H1 (cell line): Measurements from ENCODE around the gene SYT10. TPM values are rescaled to one million over a fixed set of nuclear protein-coding genes. Genes with fewer than 3 reads are reported as not detected.

Experiments used
- CTCF ChIA-PET: fragments of 300-600 bp; sonication (Branson Sonifier 250); formaldehyde crosslinking; loops from one replicate; lab custom pipeline; 2021; ENCODE audit not compliant: partially characterized antibody; lab: Charles Lee
- POLR2A ChIA-PET: fragments of 300-600 bp; sonication (Branson Sonifier 250); formaldehyde crosslinking; loops from one replicate; lab custom pipeline; 2021; ENCODE audit warnings: inconsistent platforms; ENCODE audit not compliant: partially characterized antibody; lab: Charles Lee
- DNase-seq, 2 experiments: peaks; one replicate each; pipeline versions ENCODE4 v3.0.0 to v3.0.0-alpha.2; 2010 to 2022; ENCODE audit warnings: low spot score in 2 of 2, low read depth in 1 of 2, mixed read lengths in 1 of 2
- FAIRE-seq: peaks from 2 replicates; lab custom pipeline; 2011; peaks lifted over from hg19 to GRCh38; lab: Jason Lieb, UNC
- H2AFZ ChIP-seq: 2 replicates; pipeline ENCODE4 v1.8.1; 2012; ENCODE audit warnings: low read length, inconsistent platforms
- H2AK5ac ChIP-seq: 2 replicates; pipeline ENCODE4 v1.6.1; 2013; ENCODE audit warnings: low read depth, low read length
- H2BK120ac ChIP-seq: replicated peaks from 2 replicates; pipeline ENCODE3; 2013; ENCODE audit warnings: low read depth, low read length, inconsistent platforms
- H2BK12ac ChIP-seq: 2 replicates; pipeline ENCODE4 v1.6.1; 2013; ENCODE audit warnings: low read depth, low read length
- H2BK15ac ChIP-seq: 2 replicates; pipeline ENCODE4 v1.6.1; 2013; ENCODE audit warnings: low read length
- H2BK20ac ChIP-seq: 2 replicates; pipeline ENCODE4 v1.6.1; 2013; ENCODE audit warnings: low read length
- H2BK5ac ChIP-seq: 2 replicates; pipeline ENCODE4 v1.6.1; 2013; ENCODE audit warnings: low read depth, low read length
- H3K14ac ChIP-seq: 2 replicates; pipeline ENCODE4 v1.6.1; 2013; ENCODE audit warnings: inconsistent platforms; ENCODE audit not compliant: insufficient read length
- H3K18ac ChIP-seq: 2 replicates; pipeline ENCODE4 v1.6.1; 2013; ENCODE audit warnings: low read length; ENCODE audit errors: extremely low read depth
- H3K23ac ChIP-seq: 2 replicates; pipeline ENCODE4 v1.6.1; 2013; ENCODE audit warnings: inconsistent platforms; ENCODE audit not compliant: insufficient read length
- H3K23me2 ChIP-seq: 2 replicates; pipeline ENCODE4 v1.6.1; 2013; ENCODE audit warnings: low read depth, low read length
- H3K27ac ChIP-seq: 2 replicates; pipeline ENCODE4 v1.6.1; 2011; ENCODE audit warnings: low read depth, low read length, inconsistent platforms
- H3K27me3 ChIP-seq, 4 experiments: replicated peaks in 1 of 4; 1 replicate in 1 of 4; 2 replicates in 3 of 4; pipeline versions ENCODE4 v1.6.1 to v1.8.1; 2011 to 2013; ENCODE audit warnings: low read length in 3 of 4, mild to moderate bottlenecking in 3 of 4, inconsistent platforms in 2 of 4, mixed read lengths in 2 of 4, moderate library complexity in 1 of 4; ENCODE audit not compliant: control insufficient read depth in 3 of 4, insufficient read depth in 3 of 4; ENCODE audit errors: extremely low read depth in 1 of 4
- H3K36me3 ChIP-seq, 4 experiments: 2 replicates each; pipeline versions ENCODE4 v1.6.1 to v1.8.1; 2011 to 2013; ENCODE audit warnings: mild to moderate bottlenecking in 4 of 4, low read length in 3 of 4, moderate library complexity in 2 of 4, control low read depth in 1 of 4, inconsistent platforms in 1 of 4; ENCODE audit not compliant: insufficient read depth in 4 of 4, control insufficient read depth in 2 of 4
- H3K4ac ChIP-seq: replicated peaks from 2 replicates; pipeline ENCODE3; 2013; ENCODE audit warnings: low read length, low read depth, mixed read lengths, inconsistent platforms; ENCODE audit not compliant: insufficient read length
- H3K4me1 ChIP-seq, 4 experiments: replicated peaks in 1 of 4; 1 replicate in 1 of 4; 2 replicates in 3 of 4; pipeline versions ENCODE4 v1.6.1 to v1.8.1; 2011 to 2013; ENCODE audit warnings: low read length in 3 of 4, inconsistent platforms in 2 of 4, mixed read lengths in 1 of 4; ENCODE audit not compliant: insufficient read depth in 4 of 4, control insufficient read depth in 3 of 4
- H3K4me2 ChIP-seq, 2 experiments: 2 replicates each; pipeline versions ENCODE4 v1.6.1 to v1.8.1; 2011 to 2013; ENCODE audit warnings: low read depth in 2 of 2, low read length in 2 of 2, control low read depth in 1 of 2, inconsistent platforms in 1 of 2, mild to moderate bottlenecking in 1 of 2; ENCODE audit not compliant: insufficient read depth in 1 of 2
- H3K4me3 ChIP-seq, 4 experiments: fragments of 200-600, 300-600 bp in 1 of 4; sonication (generic), shearing (Covaris generic), sonication (Bioruptor Twin) in 1 of 4; 2 replicates each; pipeline versions ENCODE4 v1.5.1 to v1.8.1; 2011 to 2016; ENCODE audit warnings: low read length in 4 of 4, low read depth in 3 of 4, control low read depth in 2 of 4, inconsistent platforms in 2 of 4, mild to moderate bottlenecking in 2 of 4, mixed read lengths in 1 of 4, moderate library complexity in 1 of 4; ENCODE audit not compliant: insufficient read depth in 2 of 4; ENCODE audit errors: extremely low read depth in 1 of 4
- H3K56ac ChIP-seq: replicated peaks from 2 replicates; pipeline ENCODE3; 2013; ENCODE audit warnings: low read depth, mild to moderate bottlenecking, mixed read lengths, low read length, inconsistent platforms; ENCODE audit not compliant: insufficient read length
- H3K79me1 ChIP-seq: 2 replicates; pipeline ENCODE4 v1.6.1; 2013; ENCODE audit warnings: low read depth, low read length, control low read depth
- H3K79me2 ChIP-seq, 2 experiments: 2 replicates each; pipeline versions ENCODE4 v1.6.1 to v1.8.1; 2012 to 2013; ENCODE audit warnings: low read length in 2 of 2, mild to moderate bottlenecking in 2 of 2, inconsistent platforms in 1 of 2; ENCODE audit not compliant: insufficient read depth in 2 of 2, control insufficient read depth in 1 of 2
- H3K9ac ChIP-seq, 4 experiments: replicated peaks in 1 of 4; 1 replicate in 1 of 4; 2 replicates in 3 of 4; pipeline versions ENCODE4 v1.6.1 to v1.8.1; 2011 to 2013; ENCODE audit warnings: low read depth in 3 of 4, low read length in 3 of 4, control low read depth in 2 of 4, mild to moderate bottlenecking in 2 of 4, moderate library complexity in 2 of 4, inconsistent platforms in 1 of 4; ENCODE audit errors: extremely low read depth in 1 of 4
- H3K9me3 ChIP-seq, 2 experiments: 2 replicates each; pipeline versions ENCODE4 v1.6.1 to v1.8.1; 2012 to 2013; ENCODE audit warnings: mild to moderate bottlenecking in 2 of 2, moderate library complexity in 2 of 2, control low read depth in 1 of 2, inconsistent platforms in 1 of 2, low read depth in 1 of 2, low read length in 1 of 2, mixed read lengths in 1 of 2; ENCODE audit not compliant: insufficient read depth in 2 of 2
- H4K20me1 ChIP-seq, 2 experiments: replicated peaks in 1 of 2; 2 replicates each; pipeline versions ENCODE3 to v1.8.1; 2011 to 2013; ENCODE audit warnings: inconsistent platforms in 2 of 2, low read length in 2 of 2, mild to moderate bottlenecking in 1 of 2; ENCODE audit not compliant: insufficient read depth in 2 of 2, control insufficient read depth in 1 of 2
- H4K5ac ChIP-seq: 2 replicates; pipeline ENCODE4 v1.6.1; 2013; ENCODE audit warnings: low read length, low read depth, mixed read lengths, inconsistent platforms; ENCODE audit not compliant: insufficient read length
- H4K8ac ChIP-seq: 2 replicates; pipeline ENCODE4 v1.8.0; 2013; ENCODE audit warnings: mild to moderate bottlenecking, moderate library complexity, low read length, inconsistent platforms; ENCODE audit not compliant: insufficient read depth; ENCODE audit errors: extremely low read depth
- H4K91ac ChIP-seq: replicated peaks from 2 replicates; pipeline ENCODE3; 2013; ENCODE audit warnings: low read length, mixed read lengths, inconsistent platforms; ENCODE audit not compliant: insufficient read length
- ASH2L ChIP-seq: fragments of 200-600, 300-600 bp; sonication (generic); IDR thresholded peaks from one replicate; pipeline ENCODE4 v1.7.1; 2017; ENCODE audit warnings: low read length
- CBX8 ChIP-seq: fragments of 300-800, 300-1000 bp; sonication (generic); IDR thresholded peaks from 2 replicates; pipeline ENCODE4 v1.7.1; 2016; ENCODE audit warnings: low read depth, low read length, borderline replicate concordance
- CHD2 ChIP-seq: IDR thresholded peaks from 2 replicates; pipeline ENCODE4 v1.6.1; 2012; ENCODE audit warnings: low read length, improper control_type of control experiment
- EP300 ChIP-seq, 2 experiments: IDR thresholded peaks; 1 replicate in 1 of 2; 2 replicates in 1 of 2; pipeline ENCODE4 v1.6.1; 2011 to 2012; ENCODE audit warnings: low read depth in 2 of 2, low read length in 2 of 2, mild to moderate bottlenecking in 2 of 2, borderline replicate concordance in 1 of 2, inconsistent platforms in 1 of 2, moderate library complexity in 1 of 2
- GTF2F1 ChIP-seq: IDR thresholded peaks from 2 replicates; pipeline ENCODE4 v1.6.1; 2012; ENCODE audit warnings: low read depth, low read length, improper control_type of control experiment, borderline replicate concordance
- KDM1A ChIP-seq: fragments of 200-600, 300-600 bp; sonication (generic); IDR thresholded peaks from 2 replicates; pipeline ENCODE4 v1.7.1; 2016; ENCODE audit warnings: mild to moderate bottlenecking, low read length, borderline replicate concordance
- NANOG ChIP-seq: IDR thresholded peaks from 2 replicates; pipeline ENCODE4 v1.6.1; 2011; ENCODE audit warnings: low read length, low read depth, mild to moderate bottlenecking, inconsistent platforms; ENCODE audit not compliant: insufficient read depth, poor library complexity, severe bottlenecking
- NRF1 ChIP-seq: IDR thresholded peaks from 2 replicates; pipeline ENCODE4 v1.6.1; 2011; ENCODE audit warnings: mild to moderate bottlenecking, low read depth, low read length, improper control_type of control experiment
- RBBP5 ChIP-seq: IDR thresholded peaks from 2 replicates; pipeline ENCODE4 v1.7.1; 2012; ENCODE audit warnings: low read depth, mild to moderate bottlenecking, inconsistent platforms, low read length, moderate library complexity, borderline replicate concordance
- SAP30 ChIP-seq: fragments of 300-600 bp; sonication (generic); IDR thresholded peaks from 2 replicates; pipeline ENCODE4 v1.7.1; 2012; ENCODE audit warnings: low read length, moderate library complexity, mild to moderate bottlenecking, inconsistent platforms; ENCODE audit not compliant: insufficient read depth, insufficient replicate concordance
- SIX5 ChIP-seq: IDR thresholded peaks from 2 replicates; pipeline ENCODE4 v1.6.1; 2011; ENCODE audit warnings: mild to moderate bottlenecking, low read depth, low read length
- SRF ChIP-seq: IDR thresholded peaks from 2 replicates; pipeline ENCODE4 v1.6.1; 2011; ENCODE audit warnings: mild to moderate bottlenecking, low read depth, low read length, moderate library complexity
- SUZ12 ChIP-seq: fragments of 200-600 bp; sonication (generic); IDR thresholded peaks from 2 replicates; pipeline ENCODE4 v1.6.1; 2012; ENCODE audit warnings: mild to moderate bottlenecking, inconsistent platforms, low read length, moderate library complexity, mixed read lengths
- TCF12 ChIP-seq: IDR thresholded peaks from 2 replicates; pipeline ENCODE4 v1.6.1; 2011; ENCODE audit warnings: low read depth, mild to moderate bottlenecking, low read length
- WGBS, 2 experiments: shearing (Covaris generic) in 1 of 2; methylation state at CpG; one replicate each; pipeline versions ENCODE4 v1.1.6 to v1.1.7; 2013 to 2015; ENCODE audit warnings: low lambda C conversion rate in 2 of 2, mixed read lengths in 2 of 2, inconsistent platforms in 1 of 2, low coverage in 1 of 2, missing lambda C conversion rate in 1 of 2; ENCODE audit not compliant: insufficient replicate concordance in 2 of 2, insufficient coverage in 1 of 2, insufficient read length in 1 of 2; ENCODE audit errors: extremely low coverage in 1 of 2, missing lambda C conversion rate in 1 of 2; 5-methylcytosine and 5-hydroxymethylcytosine counted together
- polyA plus RNA-seq, 7 experiments: library from polyadenylated mRNA; depleted of rRNA in 3 of 7; stranded (reverse) in 5 of 7; unstranded in 2 of 7; fragments of >200 nt in 5 of 7; fragments of 200-250 nt in 2 of 7; gene quantifications; 1 replicate in 5 of 7; 2 replicates in 1 of 7; 4 replicates in 1 of 7; pipeline versions ENCODE4 v1.2.1 to v1.2.3, GENCODE V29; 2011 to 2013; ENCODE audit warnings: missing spikeins in 2 of 7, mixed read lengths in 2 of 7
- total RNA-seq: library from RNA; stranded (reverse); fragmentation: NEBNext Ultra II Directional; extraction: Animal tissue kit (Norgen Biotek cat#: 25700); gene quantifications from 2 replicates; pipeline ENCODE4 v1.2.1, GENCODE V29; 2021

Gene SYT10
- total and polyA plus RNA-seq, 2 of the 8 experiments (the other 6 are each of a cell fraction or from before 2014, with no cell fraction given), result 0.97 to 2.6 TPM

GRCh38 chr12:33357181-33357580, 82.4 kb downstream of the SYT10 start:
- Histone ChIP-seq H2AK5ac (no peak overlapping the region), H2BK15ac (no peak overlapping the region), H3K27me3 (no peaks in the 10 kb centered on the region), H3K79me2 (no peaks in the 10 kb centered on the region), H3K27ac (no peak overlapping the region), H3K79me1 (no peaks in the 10 kb centered on the region), H2BK12ac (no peak overlapping the region), H3K56ac (no peak overlapping the region), H3K4me2 (no peak overlapping the region), H3K23me2 (no peaks in the 10 kb centered on the region), H3K4ac (no peak overlapping the region), H2BK120ac (no peak overlapping the region), H3K9ac (no peak overlapping the region), H4K91ac (no peak overlapping the region), H4K8ac (no peak overlapping the region), H4K5ac (no peak overlapping the region), H3K4me1 (peaks cover 0 to 2% (median 0%) of the 10 kb centered on the region in 4 experiments; a peak in 2 of 7 replicates), H2AFZ (no peak overlapping the region), H4K20me1 (no peaks in the 10 kb centered on the region), H2BK20ac (no peak overlapping the region), H3K4me3 (no peak overlapping the region), H3K23ac (no peak overlapping the region), H2BK5ac (no peak overlapping the region), H3K36me3 (no peaks in the 10 kb centered on the region), H3K18ac (no peak overlapping the region), H3K14ac (no peak overlapping the region), H3K9me3 (no peaks in the 10 kb centered on the region)
- FAIRE-seq, result no peak
- POLR2A ChIA-PET, result no interaction called here
- 88% methylated on average over 2 of the region's 2 CpGs; no CpG with 5 or more reads in 1 of the 2 experiments for WGBS, 2 experiments
- no peak for DNase-seq
- CTCF ChIA-PET, result interaction anchor here (0.8 kb wide), 1 partner anchor 12 kb away, joined by 3 read pairs; no protein-coding TSS in a partner anchor
- no peak for TF ChIP-seq CBX8
- TF ChIP-seq GTF2F1, result no peak
- TF ChIP-seq SRF, result no peak
- TF ChIP-seq ASH2L, result no peak
- TF ChIP-seq SIX5, result no peak
- TF ChIP-seq EP300 (IDR thresholded peaks at IDR 0.05; ENCODE audit: borderline replicate concordance in 1 of 2, low read depth in 2 of 2, low read length in 2 of 2), result no peak
- no peak for TF ChIP-seq KDM1A
- TF ChIP-seq TCF12, result no peak
- TF ChIP-seq SAP30, result no peak
- no peak for TF ChIP-seq NRF1
- TF ChIP-seq CHD2, result no peak
- TF ChIP-seq SUZ12, result no peak
- no peak for TF ChIP-seq RBBP5
- no peak for TF ChIP-seq NANOG
